Effector memory CD4-positive, alpha-beta T cell (primary cell): ENCODE measurements around the gene ZBTB1.
"Not testable (repeated sequence)": the region's sequence is repeated elsewhere in the genome, so short reads cannot be mapped to it uniquely, and the experiment has no call there.

Experiments used
- DNase-seq, 3 donors: peaks; one replicate each; pipeline ENCODE4 v3.0.0-alpha.2; 2020
- H3K27ac ChIP-seq: 2 replicates; pipeline ENCODE4 v1.7.0; 2013; ENCODE audit warnings: mild to moderate bottlenecking, low read length, moderate library complexity; ENCODE audit not compliant: insufficient read depth, poor library complexity, severe bottlenecking
- H3K27me3 ChIP-seq: replicated peaks from 2 replicates; pipeline ENCODE4 v1.7.0; 2013; ENCODE audit warnings: mild to moderate bottlenecking, low read length; ENCODE audit not compliant: insufficient read depth, control insufficient read depth, poor library complexity, severe bottlenecking
- H3K36me3 ChIP-seq: 2 replicates; pipeline ENCODE4 v1.7.0; 2013; ENCODE audit warnings: mild to moderate bottlenecking, low read length, moderate library complexity; ENCODE audit not compliant: control insufficient read depth, insufficient read depth
- H3K4me1 ChIP-seq: 2 replicates; pipeline ENCODE4 v1.7.0; 2013; ENCODE audit warnings: low read length, mild to moderate bottlenecking; ENCODE audit not compliant: control insufficient read depth, insufficient read depth, poor library complexity, severe bottlenecking
- H3K4me3 ChIP-seq: 2 replicates; pipeline ENCODE4 v1.7.0; 2013; ENCODE audit warnings: low read length, low read depth, mild to moderate bottlenecking; ENCODE audit not compliant: insufficient read depth, poor library complexity, severe bottlenecking
- H3K9me3 ChIP-seq: 2 replicates; pipeline ENCODE4 v1.7.0; 2013; ENCODE audit warnings: mild to moderate bottlenecking, low read length, moderate library complexity; ENCODE audit not compliant: control insufficient read depth

ZBTB1 gene

GRCh38 chr14:64544607-64545312 is 40.2 kb downstream of the ZBTB1 start:
- Histone ChIP-seq H3K27me3 (no peaks in the 10 kb centered on the region), H3K4me3 (no peak overlapping the region)

GRCh38 chr14:64549016-64549415 is 44.4 kb downstream of the ZBTB1 start:
- Histone ChIP-seq H3K4me1 (peaks cover 14% of the 10 kb centered on the region), H3K27ac (no peak overlapping the region), H3K27me3 (no peaks in the 10 kb centered on the region), H3K9me3 (no peaks in the 10 kb centered on the region), H3K36me3 (no peaks in the 10 kb centered on the region), H3K4me3 (no peak overlapping the region)
- no peak for DNase-seq

More at GRCh38 chr14:64544607-64545312, 40.2 kb downstream of the ZBTB1 start:
- Histone ChIP-seq H3K36me3 (no peaks in the 10 kb centered on the region), H3K9me3 (no peaks in the 10 kb centered on the region), H3K27ac (no peak overlapping the region), H3K4me1 (peaks cover 14% of the 10 kb centered on the region)
- no peak for DNase-seq

- H3K4me3 ChIP-seq, result peak within 1 kb of the TSS; percentile 39
- no peaks in the 10 kb centered on the region for H3K36me3 ChIP-seq
- peaks cover 14% of the 10 kb centered on the region for H3K4me1 ChIP-seq
- no peak within 1 kb of the TSS for H3K27ac ChIP-seq
- DNase-seq, result peak in 2 of 3 donors; percentile 9 to 13
- no peaks in the 10 kb centered on the region for H3K27me3 ChIP-seq
- H3K9me3 ChIP-seq, result no peaks in the 10 kb centered on the region
These were observed 45.4 kb downstream of the ZBTB1 start, which contains the start of gene PPP1R36 for GRCh38 chr14:64549791-64550620. Gene PPP1R36 (plus strand): TSS chr14:64549961. CDS start chr14:64549998, 37 bp downstream.

- no peaks in the 10 kb centered on the region for H3K27me3 ChIP-seq
- no peaks in the 10 kb centered on the region for H3K36me3 ChIP-seq
- no peak overlapping the region for H3K4me3 ChIP-seq
- no peaks in the 10 kb centered on the region for H3K9me3 ChIP-seq
- H3K27ac ChIP-seq, result no peak overlapping the region
- no peak for DNase-seq
- peaks cover 14% of the 10 kb centered on the region for H3K4me1 ChIP-seq
These were observed 46.2 kb downstream of the ZBTB1 start for GRCh38 chr14:64550621-64551333.

- no peak for DNase-seq
- peaks cover 7% of the 10 kb centered on the region for H3K4me1 ChIP-seq
- no peaks in the 10 kb centered on the region for H3K27me3 ChIP-seq
- no peaks in the 10 kb centered on the region for H3K9me3 ChIP-seq
- no peaks in the 10 kb centered on the region for H3K36me3 ChIP-seq
- no peak overlapping the region for H3K27ac ChIP-seq
- no peak overlapping the region for H3K4me3 ChIP-seq
These were observed 50.0 kb downstream of the ZBTB1 start for GRCh38 chr14:64554556-64554955.

GRCh38 chr14:64556526-64556925 is 52.0 kb downstream of the ZBTB1 start:
- Histone ChIP-seq H3K27me3 (no peaks in the 10 kb centered on the region), H3K4me3 (no peak overlapping the region), H3K36me3 (no peaks in the 10 kb centered on the region), H3K9me3 (no peaks in the 10 kb centered on the region), H3K4me1 (no peaks in the 10 kb centered on the region), H3K27ac (no peak overlapping the region)
- DNase-seq, result no peak

- H3K36me3 ChIP-seq, H3K4me3 ChIP-seq, DNase-seq, H3K9me3 ChIP-seq, H3K27me3 ChIP-seq, H3K4me1 ChIP-seq, H3K27ac ChIP-seq: not testable (repeated sequence)
These were observed 53.6 kb downstream of the ZBTB1 start for GRCh38 chr14:64558216-64558615.

- DNase-seq, result no peak
- Histone ChIP-seq H3K9me3 (no peaks in the 10 kb centered on the region), H3K27ac (no peak overlapping the region), H3K27me3 (no peaks in the 10 kb centered on the region), H3K4me1 (no peaks in the 10 kb centered on the region), H3K36me3 (no peaks in the 10 kb centered on the region), H3K4me3 (no peak overlapping the region)
These were observed 57.1 kb downstream of the ZBTB1 start for GRCh38 chr14:64561631-64562030.

- no peak overlapping the region for H3K27ac ChIP-seq
- H3K4me1 ChIP-seq, result no peaks in the 10 kb centered on the region
- no peak overlapping the region for H3K4me3 ChIP-seq
- H3K36me3 ChIP-seq, result no peaks in the 10 kb centered on the region
- no peaks in the 10 kb centered on the region for H3K9me3 ChIP-seq
- H3K27me3 ChIP-seq, result no peaks in the 10 kb centered on the region
- no peak for DNase-seq
These were observed 57.9 kb downstream of the ZBTB1 start for GRCh38 chr14:64562436-64562835.
